GM19467 (cell line): ENCODE results near the gene CASP7.
"Not testable (repeated sequence)": the region's sequence is repeated elsewhere in the genome, so short reads cannot be mapped to it uniquely, and the experiment has no call there.

Experiments
- ATAC-seq: cut with Tn5 transposase; IDR thresholded peaks from one replicate; pipeline ENCODE4 v1.9.1; 2021; ENCODE audit warnings: mild to moderate bottlenecking, moderate library complexity; ENCODE audit not compliant: unreplicated experiment

The CASP7 gene

GRCh38 chr10:113751181-113751732 lies 71.5 kb downstream of the CASP7 start, which contains the start of gene PLEKHS1:
Gene PLEKHS1 (plus strand): TSS chr10:113751682. CDS start chr10:113755278, 3,596 bp downstream.
- ATAC-seq = no peak

GRCh38 chr10:113752553-113752952 lies 72.8 kb downstream of the CASP7 start:
- ATAC-seq = no peak

DNA sequence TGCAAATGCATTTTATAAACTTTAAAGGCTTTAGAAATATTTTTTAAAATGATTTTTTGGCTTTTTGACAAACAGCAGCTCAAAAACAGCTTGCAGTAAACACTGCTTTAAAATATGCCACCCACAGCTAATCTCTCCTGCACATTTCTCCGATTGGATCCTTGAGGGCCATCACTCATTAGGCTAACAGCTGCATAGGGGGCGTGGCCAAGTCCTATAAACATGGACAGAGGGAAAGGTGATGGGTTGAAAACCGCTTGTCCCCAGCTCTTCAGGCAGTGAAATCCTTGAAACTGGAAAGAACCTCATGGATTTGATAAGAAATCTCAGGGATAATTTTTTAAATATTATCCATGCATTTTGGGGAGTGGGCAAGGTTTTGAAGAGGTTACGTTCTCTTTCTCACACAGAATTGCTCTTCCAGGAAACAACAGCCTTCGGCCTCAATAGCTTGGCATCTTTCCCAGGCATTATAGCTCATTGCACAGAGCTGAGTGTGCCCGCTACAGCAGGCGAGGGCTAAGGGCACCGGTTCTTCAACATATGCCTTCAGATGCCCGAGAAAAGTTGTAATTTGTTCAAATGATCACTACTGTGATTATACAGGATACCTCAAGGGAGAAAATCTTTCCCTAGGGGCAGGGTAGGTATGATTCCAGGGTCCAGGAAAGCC lies 73.4 kb downstream of the CASP7 start:
- ATAC-seq = no peak

GRCh38 chr10:113754125-113754524 lies 74.4 kb downstream of the CASP7 start:
- no peak for ATAC-seq

DNA sequence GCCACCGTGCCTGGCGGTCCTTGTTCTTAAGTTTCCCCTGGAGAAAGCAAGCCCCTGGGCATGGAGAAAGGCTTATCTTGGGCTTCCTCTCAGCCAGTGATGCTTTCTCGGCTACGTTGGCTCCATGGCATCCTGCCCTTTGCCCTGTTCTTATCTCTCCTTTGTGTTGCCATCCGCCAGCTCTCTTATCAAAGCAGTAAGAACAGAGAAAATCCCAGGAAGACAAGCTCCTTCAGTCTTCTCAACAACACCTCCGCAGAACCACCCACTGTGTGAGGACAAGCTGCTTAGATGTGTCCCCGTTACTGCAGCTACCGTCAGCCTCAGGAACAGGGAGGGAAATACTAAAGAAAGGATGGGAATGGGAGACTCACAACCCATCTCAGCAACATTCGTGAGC lies 75.1 kb downstream of the CASP7 start:
- ATAC-seq = no peak

DNA sequence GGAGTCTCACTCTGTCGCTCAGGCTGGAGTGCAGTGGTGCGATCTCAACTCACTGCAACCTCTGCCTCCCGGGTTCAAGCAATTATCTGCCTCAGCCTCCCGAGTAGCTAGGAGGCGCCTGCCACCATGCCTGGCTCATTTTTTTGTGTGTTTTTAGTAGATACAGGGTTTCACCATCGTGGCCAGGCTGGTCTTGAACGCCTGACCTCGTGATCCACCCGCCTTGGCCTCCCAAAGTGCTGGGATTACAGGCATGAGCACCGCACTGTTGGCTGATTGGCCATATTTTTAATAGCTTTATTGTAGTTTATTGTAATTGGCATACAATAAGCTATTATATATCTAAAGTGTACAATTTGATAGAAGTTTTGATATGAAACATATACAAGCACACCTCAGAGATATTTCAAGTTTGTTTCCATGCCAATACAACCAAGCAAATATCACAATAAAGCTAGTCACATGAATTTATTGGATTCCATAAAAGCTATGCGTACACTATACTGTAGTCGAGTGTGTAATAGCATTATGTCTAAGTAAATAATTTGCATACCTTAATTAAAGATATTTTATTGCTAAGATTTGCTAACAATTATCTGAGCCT lies 77.3 kb downstream of the CASP7 start:
- ATAC-seq = no peak

DNA sequence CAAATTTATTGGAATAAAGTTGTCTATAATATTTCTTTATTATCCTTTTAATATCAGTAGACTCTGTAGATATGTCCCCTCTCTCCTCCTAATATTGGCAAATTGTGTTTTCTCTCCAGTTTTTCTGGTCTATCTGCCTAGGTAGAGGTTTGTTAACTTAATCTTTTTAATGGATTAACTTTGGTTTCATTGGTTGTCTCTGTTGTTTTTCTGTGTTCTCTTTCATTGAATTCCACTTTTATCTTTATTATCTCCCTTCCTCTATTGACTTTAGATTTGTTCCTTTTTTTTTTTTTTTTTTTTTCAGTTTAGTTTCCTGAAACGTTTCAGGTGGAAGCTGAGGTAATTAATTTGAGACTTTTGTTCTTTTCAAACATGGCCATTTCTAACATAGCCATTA lies 82.4 kb downstream of the CASP7 start:
- no peak for ATAC-seq

DNA sequence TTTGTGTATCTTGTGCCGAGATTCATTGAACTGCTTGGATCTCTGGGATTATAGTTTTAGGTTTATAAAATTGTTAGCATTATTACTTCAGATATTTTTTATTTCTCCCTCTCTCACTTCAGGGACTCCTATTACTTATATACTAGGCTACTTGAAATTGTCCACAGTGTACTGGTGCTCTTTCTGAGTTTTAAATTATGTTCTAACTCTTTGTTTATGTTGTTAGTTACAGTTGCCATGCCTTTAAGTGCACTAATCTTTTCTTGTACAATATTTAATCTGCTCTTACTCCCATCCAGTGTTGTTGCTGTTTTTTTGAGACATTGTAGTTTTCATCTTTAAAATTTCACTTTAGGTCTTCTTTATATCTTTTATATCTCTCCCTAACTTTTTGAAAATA lies 84.9 kb downstream of the CASP7 start:
- ATAC-seq = no peak

DNA sequence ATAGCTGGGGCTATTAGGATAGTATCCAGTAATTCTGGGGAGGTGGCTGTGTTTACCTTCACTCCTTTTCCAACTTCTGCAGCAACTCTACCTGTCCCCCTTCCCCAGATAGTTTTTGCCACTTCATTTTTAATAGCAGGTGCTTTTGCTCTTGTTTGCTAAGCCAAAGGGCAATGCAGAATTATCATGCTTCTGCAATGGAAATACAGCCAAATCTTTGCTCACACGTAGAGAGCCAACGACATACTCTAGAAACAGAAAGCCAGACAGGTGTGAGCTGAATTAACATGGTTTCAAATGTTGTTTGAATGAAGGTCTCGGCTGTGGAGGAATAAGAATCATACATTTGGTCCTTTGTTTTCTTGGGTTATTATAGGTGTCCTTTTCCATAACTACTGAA lies 86.2 kb downstream of the CASP7 start:
- no peak for ATAC-seq

DNA sequence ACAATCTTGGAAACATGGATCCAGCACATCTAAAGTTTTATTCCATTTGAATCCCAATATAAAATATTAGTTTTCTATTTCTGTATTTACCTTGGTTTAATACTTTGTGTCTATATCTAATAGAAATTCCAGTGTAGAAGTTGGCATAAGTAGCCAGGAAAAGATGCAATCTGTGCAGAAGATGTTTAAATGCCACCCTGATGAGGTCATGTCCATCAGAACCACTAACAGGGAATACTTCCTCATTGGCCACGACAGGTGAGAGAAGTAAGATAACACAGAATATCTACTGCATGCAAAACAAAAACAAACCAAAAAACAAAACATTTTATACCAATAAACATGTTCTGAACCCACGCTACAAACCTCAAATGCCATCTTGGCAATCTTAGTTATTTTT lies 87.5 kb downstream of the CASP7 start:
- no peak for ATAC-seq

DNA sequence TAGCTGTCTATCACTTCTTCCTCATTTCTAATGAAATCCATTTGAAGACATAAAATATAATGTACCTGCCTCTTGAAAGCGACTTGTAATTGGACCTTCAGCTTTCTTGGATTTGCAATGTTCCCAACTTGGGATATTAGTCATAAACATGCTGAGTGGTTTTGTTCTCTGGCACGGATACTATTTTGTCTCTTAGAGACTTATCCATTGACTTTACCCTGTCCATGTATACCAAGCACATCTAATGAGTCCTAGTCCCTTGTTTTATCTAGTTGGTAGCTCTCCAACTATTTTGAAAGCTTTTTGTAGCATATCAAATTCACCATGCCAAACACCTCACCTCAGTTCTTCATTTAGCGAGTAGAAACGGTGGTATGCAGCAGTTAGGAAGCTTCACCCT lies 90.6 kb downstream of the CASP7 start:
- no peak for ATAC-seq

GRCh38 chr10:113771131-113771530 lies 91.4 kb downstream of the CASP7 start:
- ATAC-seq = not testable (repeated sequence)

DNA sequence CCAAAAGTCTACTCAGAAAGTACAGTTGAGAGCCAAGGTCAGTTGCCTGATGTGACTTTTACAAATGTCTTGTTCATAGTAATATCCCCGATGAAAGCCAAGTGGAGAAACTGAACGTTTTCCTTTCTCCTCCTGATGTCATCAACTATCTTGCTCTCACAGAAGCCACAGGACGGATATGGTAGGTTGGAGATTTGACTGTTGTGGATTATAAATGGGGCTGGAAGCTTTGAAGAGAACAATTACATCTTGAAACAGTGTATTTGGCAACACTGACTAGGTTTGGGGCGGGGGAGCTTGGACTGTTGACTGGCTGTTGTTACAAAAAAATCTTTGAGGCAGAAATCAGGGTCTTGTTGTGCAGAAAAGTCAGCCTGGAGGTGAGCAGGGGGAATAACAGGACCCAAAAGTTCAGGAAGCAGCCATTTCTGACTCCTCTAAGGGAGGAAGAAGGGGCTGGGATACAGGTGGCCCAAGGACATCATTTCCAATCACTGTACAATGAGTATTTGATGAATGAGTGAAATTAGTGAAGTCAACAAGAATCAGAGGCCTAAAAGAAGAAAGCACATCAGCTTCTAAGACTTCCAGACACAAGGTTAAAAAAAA lies 96.1 kb downstream of the CASP7 start:
- ATAC-seq = no peak

- ATAC-seq = no peak
These were observed 96.8 kb downstream of the CASP7 start for GRCh38 chr10:113776553-113776952.
